Activated CD4-positive, alpha-beta T cell treated with anti-CD3 and anti-CD28 coated beads for 36 hours (primary cell): Measurements from ENCODE around the gene LILRB5. TPM values are rescaled to one million over a fixed set of nuclear protein-coding genes. Genes with fewer than 3 reads are reported as not detected.
"Not testable (repeated sequence)": the region's sequence is repeated elsewhere in the genome, so short reads cannot be mapped to it uniquely, and the experiment has no call there.

Experiments used
- ATAC-seq: fragments of 200-7000 bp; cut with Tn5 transposase; one replicate; pipeline ENCODE4 v1.10.0; 2021; ENCODE audit warnings: mild to moderate bottlenecking, moderate library complexity
- CTCF ChIA-PET: fragments of 350-600 bp; sonication (Branson Sonifier 250); formaldehyde crosslinking; loops from one replicate; lab custom pipeline; 2021; ENCODE audit warnings: antibody characterized with exemption; lab: Charles Lee
- POLR2A ChIA-PET: fragments of 350-600 bp; sonication (Branson Sonifier 250); formaldehyde crosslinking; loops from one replicate; lab custom pipeline; 2021; ENCODE audit warnings: antibody characterized with exemption, inconsistent platforms; lab: Charles Lee
- DNase-seq: peaks from one replicate; pipeline ENCODE4 v3.0.0-alpha.2; 2020
- H3K27ac Mint-ChIP-seq: one replicate; pipeline ENCODE4 v1.8.0; 2021; ENCODE audit warnings: mixed read lengths
- H3K27me3 Mint-ChIP-seq: one replicate; pipeline ENCODE4 v1.8.0; 2021; ENCODE audit warnings: mixed read lengths
- H3K36me3 Mint-ChIP-seq: one replicate; pipeline ENCODE4 v1.8.0; 2021; ENCODE audit warnings: low read depth, mixed read lengths
- H3K4me1 Mint-ChIP-seq: one replicate; pipeline ENCODE4 v1.8.0; 2021; ENCODE audit warnings: mixed read lengths
- H3K4me3 Mint-ChIP-seq: one replicate; pipeline ENCODE4 v1.8.0; 2021; ENCODE audit warnings: mild to moderate bottlenecking, moderate library complexity, mixed read lengths
- H3K9me3 Mint-ChIP-seq: one replicate; pipeline ENCODE4 v1.8.0; 2021; ENCODE audit warnings: low read depth, mixed read lengths
- intact Hi-C, 2 experiments: fragments of 100-400 bp; cut with DNase I in 1 of 2; cut with micrococcal nuclease in 1 of 2; formaldehyde crosslinking; loops; one replicate each; pipeline versions ENCODE4 v1.14.2 to v1.15.1; 2022 to 2024; cut with DNase I, micrococcal nuclease
- total RNA-seq, 2 experiments: library from RNA; stranded (reverse); gene quantifications; one replicate each; pipeline ENCODE4 v1.2.3, GENCODE V29; 2021

The LILRB5 gene
- total RNA-seq, 2 experiments from 2014 or later: not detected

DNA sequence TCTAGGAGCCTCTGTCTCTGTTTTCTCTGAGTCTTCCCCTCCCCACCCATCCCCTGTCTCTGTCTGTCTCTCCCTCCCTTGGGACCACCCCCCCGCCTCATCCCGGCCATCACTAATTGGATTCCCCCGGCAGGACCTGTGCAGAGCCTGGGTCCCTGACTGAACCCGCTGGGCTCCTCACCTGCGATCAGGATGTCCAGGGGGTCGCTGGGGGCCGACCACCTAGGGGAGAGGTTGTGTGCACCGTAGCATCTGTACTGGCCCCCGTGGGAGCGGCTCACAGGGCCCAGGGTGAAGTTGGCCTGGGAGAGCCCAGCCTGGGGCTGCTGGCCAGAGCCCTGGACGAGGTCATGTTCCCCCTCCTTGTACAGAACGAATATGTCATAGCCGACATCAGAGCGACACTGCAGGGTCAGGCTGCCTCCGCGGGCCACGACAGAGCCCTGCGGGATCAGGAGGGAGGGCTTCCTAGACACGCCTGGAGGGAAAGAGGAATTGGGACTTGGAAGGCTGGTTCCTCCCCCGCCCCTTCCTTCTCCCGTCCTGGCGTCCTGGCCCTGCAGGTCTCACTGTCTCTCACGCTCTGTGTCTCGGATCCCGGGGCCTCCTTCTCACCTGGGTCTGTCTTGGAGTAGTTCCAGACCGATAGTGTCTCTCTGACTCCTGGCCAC lies 1.8 kb downstream of the LILRB5 start:
- Mint-ChIP-seq H3K9me3 (no peaks in the 10 kb centered on the region), H3K27ac (no peak overlapping the region), H3K4me3 (no peak overlapping the region), H3K4me1 (peaks cover 2% of the 10 kb centered on the region), H3K27me3 (peaks cover 8% of the 10 kb centered on the region), H3K36me3 (no peaks in the 10 kb centered on the region)
- ATAC-seq (no peak), DNase-seq (no peak)
- ChIA-PET POLR2A (no interaction called here), CTCF (interaction anchor here (0.6 to 1.0 kb wide), 2 partner anchors 19 to 99 kb away, joined by 3 to 4 read pairs; no protein-coding TSS in a partner anchor)
- intact Hi-C loops: no loop called here

DNA sequence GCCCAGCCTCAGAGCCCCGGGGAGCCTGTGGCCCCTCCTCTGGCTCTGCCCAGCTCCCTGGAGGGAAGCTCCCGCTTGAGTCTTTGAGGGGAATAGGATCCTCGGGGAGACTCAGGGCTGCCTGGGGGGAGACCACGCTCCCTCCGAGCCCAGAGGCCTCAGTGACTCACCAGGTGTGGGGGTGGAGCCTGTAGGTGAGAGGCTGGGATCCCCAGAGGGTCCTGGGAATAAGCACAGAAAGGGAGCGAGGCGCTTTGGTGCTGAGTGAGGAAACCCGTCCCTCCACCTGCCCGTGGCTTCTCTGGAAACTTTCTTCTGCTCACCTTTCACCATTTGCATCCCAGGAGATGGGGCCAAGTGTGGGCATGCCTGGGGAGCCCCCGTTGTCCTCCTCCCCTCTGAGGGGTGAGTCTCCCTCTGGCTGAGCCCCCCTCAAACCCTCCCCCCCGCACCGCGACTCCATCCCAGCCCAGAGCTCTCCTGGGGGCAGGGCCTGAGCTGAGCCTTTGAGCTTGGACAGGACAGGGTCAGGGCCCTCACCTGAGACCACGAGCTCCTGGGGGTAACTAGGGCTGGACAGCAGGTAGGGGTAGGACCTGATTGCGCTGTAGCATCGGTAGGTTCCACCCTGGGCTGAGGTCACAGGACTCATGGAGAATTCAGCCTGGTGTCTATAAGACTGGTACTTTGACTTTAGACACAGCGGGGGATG lies 2.7 kb downstream of the LILRB5 start:
- no peak for ATAC-seq
- Mint-ChIP-seq H3K4me3 (no peak overlapping the region), H3K9me3 (no peaks in the 10 kb centered on the region), H3K4me1 (peaks cover 4% of the 10 kb centered on the region), H3K27me3 (peaks cover 10% of the 10 kb centered on the region), H3K36me3 (no peaks in the 10 kb centered on the region), H3K27ac (no peak overlapping the region)
- POLR2A ChIA-PET: no interaction called here
- CTCF ChIA-PET: interaction anchor here (0.6 to 1.0 kb wide), 3 partner anchors 20 to 216 kb away, joined by 3 to 4 read pairs (median 4); no protein-coding TSS in a partner anchor
- intact Hi-C loops: no loop called here
- no peak for DNase-seq

DNA sequence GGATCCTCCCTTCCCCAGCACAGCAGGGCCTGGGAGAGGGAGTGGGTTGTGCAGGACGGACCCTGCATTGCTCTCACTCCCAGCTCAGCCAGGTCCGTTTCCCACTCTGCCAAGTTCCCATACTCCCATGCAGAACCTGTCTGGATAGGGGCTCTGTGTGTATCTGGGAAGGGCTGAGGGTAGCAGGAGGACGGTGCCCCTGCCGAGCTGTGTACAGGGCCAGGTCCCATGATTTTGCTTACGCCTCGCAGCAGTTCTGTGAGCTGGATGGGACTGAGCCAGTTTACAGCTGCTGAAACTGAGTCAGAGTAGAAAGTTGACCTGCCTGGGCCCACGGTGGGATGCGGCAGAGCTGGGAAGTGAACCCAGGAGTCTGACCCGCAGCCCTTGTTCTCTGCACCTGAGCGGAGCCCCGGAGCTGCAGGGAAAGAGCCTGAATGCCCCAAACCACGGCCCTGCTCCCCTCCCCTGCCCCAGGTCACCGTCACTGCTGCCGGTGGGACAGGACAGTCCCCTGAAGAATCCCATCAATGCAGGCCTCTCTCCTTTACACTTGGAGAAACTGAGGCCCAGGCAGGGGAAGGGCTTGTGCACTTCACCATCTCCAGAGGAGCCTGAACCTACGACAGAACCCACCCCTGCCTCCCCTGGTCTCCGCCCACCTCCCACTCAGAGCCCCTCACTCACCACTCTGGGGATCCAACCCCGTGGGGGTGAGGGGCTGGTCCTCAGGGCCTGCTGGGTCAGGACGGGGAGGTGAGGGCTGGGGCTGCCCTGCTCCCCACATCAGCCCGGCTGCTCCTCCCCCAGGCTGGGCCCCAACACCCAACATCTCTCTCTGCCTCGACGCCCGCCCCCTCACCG lies 3.5 kb downstream of the LILRB5 start:
- ATAC-seq (no peak), DNase-seq (no peak)
- peaks cover 10% of the 10 kb centered on the region for H3K27me3 Mint-ChIP-seq
- no peaks in the 10 kb centered on the region for H3K9me3 Mint-ChIP-seq
- intact Hi-C loops: no loop called here
- H3K36me3 Mint-ChIP-seq: no peaks in the 10 kb centered on the region
- H3K27ac Mint-ChIP-seq: no peak overlapping the region
- no peak overlapping the region for H3K4me3 Mint-ChIP-seq
- POLR2A ChIA-PET: no interaction called here
- H3K4me1 Mint-ChIP-seq: peaks cover 4% of the 10 kb centered on the region
- CTCF ChIA-PET: no interaction called here

DNA sequence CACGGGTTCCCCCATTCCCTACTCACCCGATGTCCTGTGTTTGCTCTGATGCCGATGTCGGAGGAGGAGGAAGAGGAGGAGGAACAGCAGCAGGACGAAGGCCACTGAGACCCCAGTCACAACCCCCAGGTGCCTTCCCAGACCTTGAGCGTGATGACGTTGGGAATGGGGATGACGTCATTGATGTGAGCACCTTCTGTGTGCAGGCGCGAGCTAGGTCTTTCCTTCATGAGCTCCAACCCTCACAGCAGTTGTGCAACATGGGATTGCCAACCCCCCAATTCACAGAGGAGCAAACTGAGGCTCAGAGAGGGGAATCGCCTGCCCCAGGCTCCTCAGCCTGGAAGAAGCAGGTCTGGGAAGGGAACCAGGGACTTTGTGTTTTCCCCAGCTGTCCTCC lies 4.2 kb downstream of the LILRB5 start:
- DNase-seq (no peak), ATAC-seq (no peak)
- Mint-ChIP-seq H3K4me1 (peaks cover 9% of the 10 kb centered on the region), H3K4me3 (no peak overlapping the region), H3K9me3 (no peaks in the 10 kb centered on the region), H3K27ac (no peak overlapping the region), H3K27me3 (peaks cover 10% of the 10 kb centered on the region), H3K36me3 (no peaks in the 10 kb centered on the region)
- intact Hi-C loops: no loop called here
- CTCF ChIA-PET: no interaction called here
- POLR2A ChIA-PET: no interaction called here

DNA sequence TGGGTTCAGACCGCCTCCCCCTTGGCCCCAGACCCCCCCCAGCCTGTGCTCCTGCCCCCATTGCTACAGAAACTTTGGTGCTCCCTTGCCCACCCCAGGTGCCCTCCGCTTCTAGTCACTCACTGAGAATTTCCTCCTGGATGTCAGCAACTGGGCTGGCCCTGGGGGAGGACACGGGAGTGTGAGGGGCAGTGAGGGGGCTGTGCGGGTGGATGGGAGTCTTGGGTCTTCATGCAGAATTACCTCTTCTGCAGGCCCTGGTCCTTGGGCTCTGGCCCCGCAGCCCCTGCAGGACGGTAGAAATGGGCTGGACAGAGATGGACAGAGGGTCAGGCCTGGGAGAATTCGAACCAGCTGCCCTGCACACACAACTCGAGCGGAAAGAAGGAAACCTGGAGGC lies 4.8 kb downstream of the LILRB5 start:
- Mint-ChIP-seq H3K9me3 (no peaks in the 10 kb centered on the region), H3K4me3 (no peak overlapping the region), H3K4me1 (peaks cover 13% of the 10 kb centered on the region), H3K27ac (no peak overlapping the region), H3K27me3 (peaks cover 10% of the 10 kb centered on the region), H3K36me3 (no peaks in the 10 kb centered on the region)
- ATAC-seq: no peak
- CTCF ChIA-PET: no interaction called here
- POLR2A ChIA-PET: no interaction called here
- no peak for DNase-seq
- intact Hi-C loops: no loop called here

DNA sequence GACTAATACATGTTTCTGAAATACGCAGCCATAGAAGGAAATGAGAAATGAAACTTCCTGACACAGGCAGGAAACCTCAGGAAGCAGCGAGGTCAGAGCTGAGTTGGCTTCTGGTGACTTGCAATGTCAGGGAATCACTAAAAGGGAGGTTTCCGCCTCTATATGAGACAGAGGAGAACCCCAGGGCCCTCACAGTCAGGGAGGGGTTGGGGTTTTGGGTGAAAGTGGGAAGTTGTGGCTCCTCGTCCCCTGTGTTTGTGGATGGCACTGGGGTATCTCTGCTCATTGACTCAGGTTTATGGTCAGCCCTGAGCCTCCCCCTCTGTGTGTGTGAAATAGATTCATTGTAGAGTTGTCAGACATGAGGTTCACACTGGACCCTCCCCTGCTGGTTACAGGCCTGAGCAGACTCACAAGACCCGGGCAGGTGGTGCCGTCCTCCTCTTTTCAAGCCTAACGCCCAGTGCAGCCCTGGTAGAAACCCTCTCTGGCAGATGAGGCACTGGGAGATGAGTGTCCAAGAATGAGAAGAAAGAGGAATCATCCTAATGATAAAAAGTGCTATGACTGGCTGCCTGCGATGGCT lies 9.0 kb downstream of the LILRB5 start:
- peak; percentile 94 for ATAC-seq
- Mint-ChIP-seq H3K4me1 (peaks cover 13% of the 10 kb centered on the region), H3K36me3 (no peaks in the 10 kb centered on the region), H3K27ac (peak overlapping the region; percentile 13), H3K9me3 (no peaks in the 10 kb centered on the region), H3K4me3 (peak overlapping the region; percentile 3), H3K27me3 (peaks cover 7% of the 10 kb centered on the region)
- intact Hi-C loops: loop anchor here in 1 of 2 experiments (5.0 kb wide), 1 partner anchor 36 kb away; no protein-coding TSS in a partner anchor
- ChIA-PET CTCF (no interaction called here), POLR2A (no interaction called here)
- peak; percentile 70 for DNase-seq

DNA sequence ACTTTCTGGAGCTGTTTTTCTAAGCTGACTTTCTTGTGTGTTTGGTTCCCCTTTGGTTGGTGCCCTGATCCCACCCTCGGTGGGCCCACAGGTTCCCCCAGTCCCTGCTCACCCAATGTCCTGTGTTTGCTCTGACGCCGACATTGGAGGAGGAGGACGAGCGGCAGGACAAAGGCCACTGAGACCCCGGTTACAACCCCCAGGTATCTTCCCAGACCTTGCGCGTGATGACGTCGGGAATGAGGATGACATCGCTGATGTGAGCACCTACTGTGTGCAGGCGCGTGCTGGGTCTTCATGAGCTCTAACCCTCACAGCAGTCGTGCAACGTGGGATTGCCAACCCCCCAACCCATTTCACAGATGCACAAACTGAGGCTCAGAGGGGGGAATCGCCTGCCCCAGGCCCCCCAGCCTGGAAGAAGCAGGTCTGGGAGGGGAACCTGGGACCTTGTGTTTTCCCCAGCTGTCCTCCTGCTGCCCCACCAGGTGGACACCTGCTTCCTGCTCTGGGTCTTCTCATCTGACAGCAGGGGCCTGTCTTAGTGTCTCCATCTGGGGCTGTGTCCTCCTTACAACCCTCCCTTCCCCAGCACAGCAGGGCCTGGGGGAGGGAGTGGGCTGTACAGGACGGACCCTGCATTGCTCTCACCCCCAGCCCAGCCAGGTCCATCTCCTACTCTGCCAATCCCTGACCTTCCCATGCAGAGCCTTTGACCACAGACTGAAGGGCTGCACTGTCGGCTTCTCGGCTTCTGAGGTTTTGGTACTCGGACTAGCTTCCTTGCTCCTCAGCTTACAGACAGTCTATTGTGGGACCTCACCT lies 9.8 kb downstream of the LILRB5 start:
- ATAC-seq: no peak
- Mint-ChIP-seq H3K9me3 (no peaks in the 10 kb centered on the region), H3K4me3 (peak overlapping the region; percentile 3), H3K36me3 (no peaks in the 10 kb centered on the region), H3K27ac (peak overlapping the region; percentile 13), H3K27me3 (peaks cover 3% of the 10 kb centered on the region), H3K4me1 (peaks cover 13% of the 10 kb centered on the region)
- no peak for DNase-seq
- POLR2A ChIA-PET: no interaction called here
- CTCF ChIA-PET: no interaction called here
- intact Hi-C loops: loop anchor here in 1 of 2 experiments (5.0 kb wide), 1 partner anchor 35 kb away; no protein-coding TSS in a partner anchor

DNA sequence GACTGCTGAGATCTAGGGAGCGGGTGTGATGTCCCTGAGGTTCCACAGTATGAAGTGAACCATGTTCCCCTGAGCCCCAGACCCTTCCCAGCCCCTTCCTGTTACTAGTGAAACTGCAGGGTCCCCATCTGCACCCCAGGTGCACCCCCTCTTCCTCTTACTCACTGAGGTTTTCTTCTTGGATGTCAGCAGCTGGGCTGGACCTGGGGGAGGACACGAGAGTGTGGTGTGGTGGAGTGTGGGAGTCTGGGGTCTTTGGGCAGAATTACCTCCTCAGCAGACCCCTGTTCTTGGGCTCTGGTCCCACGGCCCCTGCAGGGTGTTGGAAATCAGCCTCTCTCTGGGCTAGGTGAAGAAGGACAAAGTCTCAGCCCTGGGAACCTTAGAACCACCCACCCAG lies 11.1 kb downstream of the LILRB5 start:
- H3K36me3 Mint-ChIP-seq: no peaks in the 10 kb centered on the region
- H3K9me3 Mint-ChIP-seq: no peaks in the 10 kb centered on the region
- ChIA-PET POLR2A (no interaction called here), CTCF (interaction anchor here (0.7 kb wide), 1 partner anchor 97 kb away, joined by 3 read pairs; no protein-coding TSS in a partner anchor)
- H3K27me3 Mint-ChIP-seq: peaks cover 3% of the 10 kb centered on the region
- no peak overlapping the region for H3K4me3 Mint-ChIP-seq
- ATAC-seq: no peak
- no peak overlapping the region for H3K27ac Mint-ChIP-seq
- intact Hi-C loops: loop anchor here in 1 of 2 experiments (2.0 to 5.0 kb wide), 2 partner anchors 23 to 34 kb away; partner anchors contain the start of gene LILRB3
- DNase-seq: no peak
- H3K4me1 Mint-ChIP-seq: peaks cover 13% of the 10 kb centered on the region

DNA sequence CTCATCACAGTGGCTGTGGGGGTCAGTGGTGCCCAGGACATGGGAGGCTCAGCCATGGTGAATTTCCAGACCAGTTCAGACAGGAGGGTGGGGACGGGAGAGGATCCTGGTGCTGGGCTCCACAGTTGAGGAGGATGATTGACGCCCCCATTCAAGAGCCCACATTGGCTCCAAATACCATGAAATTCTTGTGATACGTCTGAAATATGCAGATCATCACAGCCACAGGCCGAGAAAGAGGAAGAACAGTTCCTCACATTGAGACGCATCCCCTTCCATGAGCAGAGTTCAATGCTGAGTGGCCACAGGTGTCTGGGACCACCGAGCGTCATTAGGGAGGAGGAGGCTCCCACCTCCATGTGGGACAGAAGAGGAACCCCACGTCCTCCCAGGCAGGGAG lies 13.3 kb downstream of the LILRB5 start:
- H3K27ac Mint-ChIP-seq, H3K36me3 Mint-ChIP-seq, H3K4me1 Mint-ChIP-seq, H3K4me3 Mint-ChIP-seq, CTCF ChIA-PET, DNase-seq, H3K27me3 Mint-ChIP-seq, ATAC-seq, POLR2A ChIA-PET, H3K9me3 Mint-ChIP-seq: not testable (repeated sequence)
- intact Hi-C loops: loop anchor here in 1 of 2 experiments (2.0 kb wide), 1 partner anchor 21 kb away; the partner anchor contains the start of gene LILRB3

DNA sequence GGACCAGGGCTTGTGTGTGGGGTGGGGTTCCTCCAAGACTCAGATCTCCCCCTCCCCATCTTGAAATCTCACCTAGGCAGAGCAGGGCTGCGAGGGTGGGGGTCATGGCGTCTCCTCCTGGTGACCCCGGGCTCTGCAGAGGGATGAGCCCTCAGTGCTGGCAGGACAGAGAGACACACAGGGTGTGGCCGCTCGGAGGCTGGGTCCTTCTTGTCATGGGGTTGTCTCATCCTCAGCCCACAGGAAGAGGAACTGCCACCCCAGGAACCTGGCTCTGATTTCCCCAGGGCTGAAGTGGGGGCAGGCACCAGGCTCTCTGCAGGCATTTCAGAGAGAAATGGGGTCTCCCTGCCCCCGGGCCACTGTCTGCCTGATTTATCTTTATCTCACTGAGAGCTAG lies 14.4 kb downstream of the LILRB5 start, which contains the start of gene LILRA6:
LILRA6 (minus strand) TSS at position 145 of the 400 bp plus-strand sequence.
- H3K36me3 Mint-ChIP-seq, POLR2A ChIA-PET, CTCF ChIA-PET, H3K27me3 Mint-ChIP-seq, ATAC-seq, H3K4me3 Mint-ChIP-seq, H3K9me3 Mint-ChIP-seq, DNase-seq, intact Hi-C loops, H3K27ac Mint-ChIP-seq, H3K4me1 Mint-ChIP-seq: not testable (repeated sequence)
